Panc1 (cell line): ENCODE data around the gene HLCS. TPM values are rescaled to one million over a fixed set of nuclear protein-coding genes. Genes with fewer than 3 reads are reported as not detected.

Experiments used
- ATAC-seq: fragments of 200-7000 bp; cut with Tn5 transposase; 2 replicates; pipeline ENCODE4 v1.9.1; 2020; ENCODE audit warnings: mild to moderate bottlenecking, moderate library complexity
- BruUV-seq: library from RNA; stranded (reverse); fragments of 400-500 nt; replicated peaks from 2 replicates; lab custom pipeline; 2021; lab: Mats Ljungman, UMichigan
- CTCF ChIA-PET: fragments of 300-600 bp; sonication (Branson Sonifier 250); formaldehyde crosslinking; loops from one replicate; lab custom pipeline; 2022; ENCODE audit warnings: antibody characterized with exemption; lab: Charles Lee
- POLR2A ChIA-PET: fragments of 300-600 bp; sonication (Branson Sonifier 250); formaldehyde crosslinking; loops from one replicate; lab custom pipeline; 2022; ENCODE audit warnings: antibody characterized with exemption; lab: Charles Lee
- DNase-seq: peaks from one replicate; pipeline ENCODE4 v3.0.0-alpha.2; 2010; ENCODE audit warnings: low read depth, low spot score
- H3K27ac ChIP-seq: 2 replicates; pipeline ENCODE4 v1.5.1; 2011; ENCODE audit warnings: mild to moderate bottlenecking, low read length, inconsistent platforms
- H3K27me3 ChIP-seq: fragments of 200-500 bp; sonication (Bioruptor generic); 2 replicates; pipeline ENCODE4 v1.6.0; 2014; ENCODE audit warnings: low read length, inconsistent platforms; ENCODE audit not compliant: control insufficient read depth, insufficient read depth
- H3K36me3 ChIP-seq: fragments of 200-500 bp; sonication (Bioruptor generic); 2 replicates; pipeline ENCODE4 v1.5.1; 2014; ENCODE audit warnings: inconsistent platforms, mild to moderate bottlenecking, low read length, moderate library complexity; ENCODE audit not compliant: control insufficient read depth, insufficient read depth
- H3K4me1 ChIP-seq: 2 replicates; pipeline ENCODE4 v1.5.1; 2011; ENCODE audit warnings: inconsistent platforms, mild to moderate bottlenecking, low read length, moderate library complexity; ENCODE audit not compliant: control insufficient read depth, insufficient read depth
- H3K4me3 ChIP-seq, 2 experiments: 2 replicates each; pipeline ENCODE4 v1.5.1; 2011 to 2012; ENCODE audit warnings: low read depth in 2 of 2, low read length in 2 of 2, mild to moderate bottlenecking in 2 of 2, inconsistent platforms in 1 of 2, moderate library complexity in 1 of 2
- H3K9me3 ChIP-seq: fragments of 200-500 bp; sonication (Bioruptor generic); 2 replicates; pipeline ENCODE4 v1.5.1; 2014; ENCODE audit warnings: low read depth, mild to moderate bottlenecking, inconsistent platforms, low read length, moderate library complexity; ENCODE audit not compliant: control insufficient read depth, insufficient read depth
- POLR2AphosphoS5 ChIP-seq: IDR thresholded peaks from 2 replicates; pipeline ENCODE4 v1.6.1; 2012; ENCODE audit warnings: mild to moderate bottlenecking, low read depth, low read length, moderate library complexity
- SIN3A ChIP-seq: IDR thresholded peaks from 2 replicates; pipeline ENCODE4 v1.6.1; 2012; ENCODE audit warnings: low read depth, mild to moderate bottlenecking, low read length, moderate library complexity, borderline replicate concordance; ENCODE audit not compliant: insufficient read depth
- TCF7L2 ChIP-seq: IDR thresholded peaks from 2 replicates; pipeline ENCODE4 v1.6.1; 2011; ENCODE audit warnings: mild to moderate bottlenecking, low read depth, low read length, inconsistent platforms
- in situ Hi-C: cut with HindIII; loops from 2 replicates; pipeline ENCODE4 v1.10.0; 2016; ENCODE audit warnings: low sequenced_read_pairs, low pct_unique_long_range_greater_than_20kb
- intact Hi-C: fragments of 100-400 bp; cut with micrococcal nuclease; formaldehyde crosslinking; loops from one replicate; pipeline ENCODE4 v1.10.0; 2022; ENCODE audit not compliant: unreplicated experiment
- total RNA-seq: library from RNA; stranded (reverse); gene quantifications from one replicate; pipeline ENCODE4 v1.2.1, GENCODE V29; 2021; ENCODE audit not compliant: unreplicated experiment
- TF ChIP-seq, protein P1 (sequence below): fragments of 450-650 bp; IDR thresholded peaks from 2 replicates; pipeline ENCODE4 v1.5.1; 2017; ENCODE audit warnings: mild to moderate bottlenecking
- TF ChIP-seq, protein P2 (sequence below), 2 experiments: IDR thresholded peaks; 2 replicates each; pipeline ENCODE4 v1.6.1; 2011 to 2012; ENCODE audit warnings: low read depth in 2 of 2, control low read depth in 1 of 2, low read length in 1 of 2, mild to moderate bottlenecking in 1 of 2, moderate library complexity in 1 of 2; ENCODE audit not compliant: insufficient read depth in 1 of 2

Gene HLCS
- total RNA-seq, 1 experiment from 2014 or later, result 15.3 TPM

DNA sequence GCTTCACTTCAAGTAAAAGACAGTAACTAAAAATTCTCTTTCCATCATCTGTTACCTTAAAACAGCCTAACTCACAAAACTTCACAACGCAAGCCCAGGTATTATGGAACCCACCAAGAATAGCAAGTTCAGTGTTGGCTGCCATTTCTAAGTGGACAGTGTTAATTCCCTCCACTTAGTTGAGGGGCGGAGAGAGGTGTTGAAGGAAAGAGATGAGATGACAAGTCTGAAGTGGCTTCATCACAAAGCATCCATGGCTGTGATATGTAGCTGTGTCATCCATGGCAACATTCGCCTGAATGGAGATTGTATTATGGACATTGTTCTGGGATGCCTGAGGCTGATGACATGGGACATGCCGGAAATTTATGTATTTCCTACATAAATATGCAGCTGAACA is 165.7 kb downstream of the HLCS start:
- TF ChIP-seq, protein P1, sequence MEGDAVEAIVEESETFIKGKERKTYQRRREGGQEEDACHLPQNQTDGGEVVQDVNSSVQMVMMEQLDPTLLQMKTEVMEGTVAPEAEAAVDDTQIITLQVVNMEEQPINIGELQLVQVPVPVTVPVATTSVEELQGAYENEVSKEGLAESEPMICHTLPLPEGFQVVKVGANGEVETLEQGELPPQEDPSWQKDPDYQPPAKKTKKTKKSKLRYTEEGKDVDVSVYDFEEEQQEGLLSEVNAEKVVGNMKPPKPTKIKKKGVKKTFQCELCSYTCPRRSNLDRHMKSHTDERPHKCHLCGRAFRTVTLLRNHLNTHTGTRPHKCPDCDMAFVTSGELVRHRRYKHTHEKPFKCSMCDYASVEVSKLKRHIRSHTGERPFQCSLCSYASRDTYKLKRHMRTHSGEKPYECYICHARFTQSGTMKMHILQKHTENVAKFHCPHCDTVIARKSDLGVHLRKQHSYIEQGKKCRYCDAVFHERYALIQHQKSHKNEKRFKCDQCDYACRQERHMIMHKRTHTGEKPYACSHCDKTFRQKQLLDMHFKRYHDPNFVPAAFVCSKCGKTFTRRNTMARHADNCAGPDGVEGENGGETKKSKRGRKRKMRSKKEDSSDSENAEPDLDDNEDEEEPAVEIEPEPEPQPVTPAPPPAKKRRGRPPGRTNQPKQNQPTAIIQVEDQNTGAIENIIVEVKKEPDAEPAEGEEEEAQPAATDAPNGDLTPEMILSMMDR, result no peak
- TF ChIP-seq POLR2AphosphoS5 (no peak), SIN3A (no peak), TCF7L2 (no peak)
- TF ChIP-seq, protein P2, sequence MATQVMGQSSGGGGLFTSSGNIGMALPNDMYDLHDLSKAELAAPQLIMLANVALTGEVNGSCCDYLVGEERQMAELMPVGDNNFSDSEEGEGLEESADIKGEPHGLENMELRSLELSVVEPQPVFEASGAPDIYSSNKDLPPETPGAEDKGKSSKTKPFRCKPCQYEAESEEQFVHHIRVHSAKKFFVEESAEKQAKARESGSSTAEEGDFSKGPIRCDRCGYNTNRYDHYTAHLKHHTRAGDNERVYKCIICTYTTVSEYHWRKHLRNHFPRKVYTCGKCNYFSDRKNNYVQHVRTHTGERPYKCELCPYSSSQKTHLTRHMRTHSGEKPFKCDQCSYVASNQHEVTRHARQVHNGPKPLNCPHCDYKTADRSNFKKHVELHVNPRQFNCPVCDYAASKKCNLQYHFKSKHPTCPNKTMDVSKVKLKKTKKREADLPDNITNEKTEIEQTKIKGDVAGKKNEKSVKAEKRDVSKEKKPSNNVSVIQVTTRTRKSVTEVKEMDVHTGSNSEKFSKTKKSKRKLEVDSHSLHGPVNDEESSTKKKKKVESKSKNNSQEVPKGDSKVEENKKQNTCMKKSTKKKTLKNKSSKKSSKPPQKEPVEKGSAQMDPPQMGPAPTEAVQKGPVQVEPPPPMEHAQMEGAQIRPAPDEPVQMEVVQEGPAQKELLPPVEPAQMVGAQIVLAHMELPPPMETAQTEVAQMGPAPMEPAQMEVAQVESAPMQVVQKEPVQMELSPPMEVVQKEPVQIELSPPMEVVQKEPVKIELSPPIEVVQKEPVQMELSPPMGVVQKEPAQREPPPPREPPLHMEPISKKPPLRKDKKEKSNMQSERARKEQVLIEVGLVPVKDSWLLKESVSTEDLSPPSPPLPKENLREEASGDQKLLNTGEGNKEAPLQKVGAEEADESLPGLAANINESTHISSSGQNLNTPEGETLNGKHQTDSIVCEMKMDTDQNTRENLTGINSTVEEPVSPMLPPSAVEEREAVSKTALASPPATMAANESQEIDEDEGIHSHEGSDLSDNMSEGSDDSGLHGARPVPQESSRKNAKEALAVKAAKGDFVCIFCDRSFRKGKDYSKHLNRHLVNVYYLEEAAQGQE (IDR thresholded peaks at IDR 0.05; ENCODE audit: insufficient read depth in 1 of 2, low read depth in 2 of 2, low read length in 1 of 2), result no peak
- Histone ChIP-seq H3K4me3 (no peak overlapping the region), H3K36me3 (no peaks in the 10 kb centered on the region), H3K9me3 (no peaks in the 10 kb centered on the region), H3K27ac (no peak overlapping the region), H3K27me3 (no peaks in the 10 kb centered on the region), H3K4me1 (no peaks in the 10 kb centered on the region)
- intact Hi-C loops (no loop called here), in situ Hi-C loops (no loop called here)
- ChIA-PET CTCF (no interaction called here), POLR2A (no interaction called here)
- no TSS peak for BruUV-seq
- no peak for DNase-seq
- ATAC-seq, result no peak

DNA sequence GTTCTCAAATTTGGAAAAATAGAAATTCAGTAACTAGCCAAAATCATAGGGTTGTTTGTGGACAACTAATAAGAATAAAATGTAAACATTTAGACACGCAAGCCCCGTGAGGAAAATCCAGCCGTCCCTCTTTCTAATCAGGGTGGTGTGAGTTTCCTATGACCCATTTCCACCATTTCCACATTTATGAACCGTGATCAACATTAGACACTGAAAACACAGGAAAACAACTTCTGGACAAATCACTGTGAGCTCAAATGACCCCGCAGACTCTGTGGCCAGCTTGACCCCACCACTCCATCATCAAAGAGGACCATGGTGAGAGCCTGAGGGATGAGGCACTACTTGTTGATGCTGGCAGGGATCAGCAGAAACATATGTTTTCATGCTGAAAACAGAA is 166.6 kb downstream of the HLCS start:
- no peak overlapping the region for H3K27ac ChIP-seq
- in situ Hi-C loops, result no loop called here
- CTCF ChIA-PET, result no interaction called here

More for the DNA sequence above, 166.6 kb downstream of the HLCS start:
- POLR2A ChIA-PET, result no interaction called here
- Histone ChIP-seq H3K27me3 (no peaks in the 10 kb centered on the region), H3K4me3 (no peak overlapping the region), H3K4me1 (no peaks in the 10 kb centered on the region), H3K9me3 (no peaks in the 10 kb centered on the region), H3K36me3 (no peaks in the 10 kb centered on the region)
- no peak for DNase-seq
- no TSS peak for BruUV-seq
- TF ChIP-seq, protein P1, result no peak
- no peak for TF ChIP-seq TCF7L2
- TF ChIP-seq POLR2AphosphoS5, result no peak
- TF ChIP-seq SIN3A, result no peak
- TF ChIP-seq, protein P2 (IDR thresholded peaks at IDR 0.05; ENCODE audit: insufficient read depth in 1 of 2, low read depth in 2 of 2, low read length in 1 of 2), result no peak
- intact Hi-C loops, result no loop called here
- no peak for ATAC-seq
